Heart right ventricle (tissue), 16 donors: ENCODE results near the gene MEIOB. TPM values are rescaled to one million over a fixed set of nuclear protein-coding genes. Genes with fewer than 3 reads are reported as not detected.
"Not testable (repeated sequence)": the region's sequence is repeated elsewhere in the genome, so short reads cannot be mapped to it uniquely, and the experiment has no call there.

Experiments used
- ATAC-seq, 8 donors: fragments of 200-7000 bp; cut with Tn5 transposase; one replicate each; pipeline ENCODE4 v1.9.1; 2020; ENCODE audit warnings: mild to moderate bottlenecking in 8 of 8, moderate library complexity in 8 of 8, moderate number of reproducible peaks in 1 of 8
- DNase-seq, 2 donors: peaks; one replicate each; pipeline ENCODE4 v3.0.0-alpha.2; 2020
- H3K27ac ChIP-seq, 10 donors: fragments of 200-600 bp; sonication (generic) in 2 of 10; one replicate each; pipeline versions ENCODE4 v1.5.0 to v1.8.0; 2020 to 2022; ENCODE audit warnings: mild to moderate bottlenecking in 3 of 10
- H3K27me3 ChIP-seq, 7 donors: fragments of 200-600 bp; one replicate each; pipeline ENCODE4 v1.8.0; 2021 to 2022; ENCODE audit warnings: mild to moderate bottlenecking in 2 of 7
- H3K36me3 ChIP-seq, 9 donors: fragments of 200-600 bp; sonication (generic) in 1 of 9; one replicate each; pipeline versions ENCODE4 v1.5.0 to v1.8.0; 2020 to 2022; ENCODE audit warnings: mild to moderate bottlenecking in 2 of 9
- H3K4me1 ChIP-seq, 9 donors: fragments of 200-600 bp; sonication (generic) in 1 of 9; one replicate each; pipeline versions ENCODE4 v1.5.0 to v1.8.0; 2020 to 2022; ENCODE audit warnings: mild to moderate bottlenecking in 4 of 9
- H3K4me3 ChIP-seq, 10 donors: fragments of 200-600 bp; sonication (generic) in 2 of 10; one replicate each; pipeline versions ENCODE4 v1.5.0 to v1.8.0; 2020 to 2022; ENCODE audit warnings: mild to moderate bottlenecking in 7 of 10, moderate library complexity in 2 of 10
- H3K9me3 ChIP-seq, 11 donors: fragments of 200-600 bp in 10 of 11; sonication (generic) in 2 of 11; one replicate each; pipeline versions ENCODE4 v1.5.0 to v1.8.0; 2013 to 2022; ENCODE audit warnings: mild to moderate bottlenecking in 2 of 11, control low read depth in 1 of 11, moderate library complexity in 1 of 11
- WGBS, 2 donors: extraction: QIAGEN DNeasy Blood & Tissue Kit; methylation state at CpG; one replicate each; pipeline ENCODE4 v1.1.7; 2013; ENCODE audit warnings: inconsistent platforms in 1 of 2; 5-methylcytosine and 5-hydroxymethylcytosine counted together
- intact Hi-C, 10 donors: fragments of 100-400 bp; cut with DNase I; formaldehyde crosslinking; loops; one replicate each; pipeline versions ENCODE4 v1.11.1 to v1.14.2; 2022
- polyA plus RNA-seq, 2 donors: library from polyadenylated mRNA; stranded (reverse); fragments of 200-250 nt; gene quantifications; one replicate each; pipeline ENCODE4 v1.2.3, GENCODE V29; 2013
- total RNA-seq, 10 donors: library from RNA; stranded (reverse); fragmentation: NEBNext Ultra II Directional in 3 of 10; extraction: Animal tissue kit (Norgen Biotek cat#: 25700) in 3 of 10; gene quantifications; one replicate each; pipeline versions ENCODE4 v1.2.1 to v1.2.4, GENCODE V29; 2021 to 2023
- TF ChIP-seq, protein P1 (sequence below), 9 donors: fragments of 200-600 bp; sonication (generic) in 2 of 9; IDR thresholded peaks; one replicate each; pipeline versions ENCODE4 v1.5.0 to v1.8.0; 2021 to 2022; ENCODE audit warnings: antibody characterized with exemption in 9 of 9, mild to moderate bottlenecking in 5 of 9, moderate library complexity in 1 of 9
- donor health status: Arrhythmogenic right ventricular cardiomyopathy.
- donor health status: ischemic (EF 13 %, LVEDD 7.1; RV severe dilation, severe dysfunction).
- donor health status: healthy with polysubstance abuse.
- donor health status: DM: no; HTN: yes; CAD: no.
- donor health status: DM: no; HTN: no; CAD: no.
- donor health status: ischemic (EF 25% LVEDD 6.9; RV normal size, moderate dysfunction).
- donor health status: ischemic (EF 25% LVEDD 5.7; RV mildly dilated, moderate dysfunction).
- donor health status: healthy.
- donor health status: DM: yes; HTN: yes; CAD: no.
- donor health status: Ischemic cardiomyopathy.
- donor health status: ischemic (EF 35%, LVEDD 5.7; RV mildly dilated, moderate dysfunction).
- donor health status: nonischemic (EF 11% LVEDD 7.7; RV severe dilation, severe dysfunction).
- donor health status: DM: yes; HTN: yes; CAD: no.
- donor health status: PGD.
- donor health status: ischemic (EF 29% LVEDD 5.4; RV normal size, mild dysfunction).
- donor health status: nonischemic (EF 23%, LVEDD 6.1; RV moderate dilation, normal function).

Gene MEIOB
- total and polyA plus RNA-seq, 12 donors = not detected

DNA sequence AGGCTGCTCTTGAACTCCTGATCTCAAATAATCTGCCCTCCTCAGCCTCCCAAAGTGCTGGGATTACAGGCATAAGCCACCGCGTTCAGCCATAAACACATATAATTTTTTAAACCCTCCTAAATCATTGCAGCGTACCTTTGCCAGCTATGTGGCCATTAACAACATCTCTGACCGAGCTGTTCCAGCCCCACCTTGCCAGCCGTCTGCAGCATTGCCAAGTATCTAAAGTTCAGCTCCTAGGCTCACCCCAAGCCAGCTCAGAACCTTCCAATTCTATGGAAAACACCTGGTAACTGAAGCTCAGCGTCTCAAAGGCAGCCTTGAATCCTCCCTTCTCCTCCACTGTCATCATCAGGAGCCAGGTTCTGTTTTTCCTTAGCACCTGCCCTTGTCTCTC is 5.1 kb upstream of the MEIOB start:
- DNase-seq = no peak
- 55 to 58% methylated on average over 6 of the region's 6 CpGs for WGBS, 2 donors
- TF ChIP-seq, protein P1, sequence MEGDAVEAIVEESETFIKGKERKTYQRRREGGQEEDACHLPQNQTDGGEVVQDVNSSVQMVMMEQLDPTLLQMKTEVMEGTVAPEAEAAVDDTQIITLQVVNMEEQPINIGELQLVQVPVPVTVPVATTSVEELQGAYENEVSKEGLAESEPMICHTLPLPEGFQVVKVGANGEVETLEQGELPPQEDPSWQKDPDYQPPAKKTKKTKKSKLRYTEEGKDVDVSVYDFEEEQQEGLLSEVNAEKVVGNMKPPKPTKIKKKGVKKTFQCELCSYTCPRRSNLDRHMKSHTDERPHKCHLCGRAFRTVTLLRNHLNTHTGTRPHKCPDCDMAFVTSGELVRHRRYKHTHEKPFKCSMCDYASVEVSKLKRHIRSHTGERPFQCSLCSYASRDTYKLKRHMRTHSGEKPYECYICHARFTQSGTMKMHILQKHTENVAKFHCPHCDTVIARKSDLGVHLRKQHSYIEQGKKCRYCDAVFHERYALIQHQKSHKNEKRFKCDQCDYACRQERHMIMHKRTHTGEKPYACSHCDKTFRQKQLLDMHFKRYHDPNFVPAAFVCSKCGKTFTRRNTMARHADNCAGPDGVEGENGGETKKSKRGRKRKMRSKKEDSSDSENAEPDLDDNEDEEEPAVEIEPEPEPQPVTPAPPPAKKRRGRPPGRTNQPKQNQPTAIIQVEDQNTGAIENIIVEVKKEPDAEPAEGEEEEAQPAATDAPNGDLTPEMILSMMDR (IDR thresholded peaks at IDR 0.05) = no peak
- Histone ChIP-seq H3K4me1 (peaks cover 0 to 4% (median 0%) of the 10 kb centered on the region in 9 donors), H3K27me3 (peaks cover 3 to 94% (median 72%) of the 10 kb centered on the region in 7 donors), H3K4me3 (no peak overlapping the region), H3K27ac (no peak overlapping the region), H3K9me3 (no peaks in the 10 kb centered on the region), H3K36me3 (no peaks in the 10 kb centered on the region)
- no peak for ATAC-seq
- intact Hi-C loops = no loop called here

DNA sequence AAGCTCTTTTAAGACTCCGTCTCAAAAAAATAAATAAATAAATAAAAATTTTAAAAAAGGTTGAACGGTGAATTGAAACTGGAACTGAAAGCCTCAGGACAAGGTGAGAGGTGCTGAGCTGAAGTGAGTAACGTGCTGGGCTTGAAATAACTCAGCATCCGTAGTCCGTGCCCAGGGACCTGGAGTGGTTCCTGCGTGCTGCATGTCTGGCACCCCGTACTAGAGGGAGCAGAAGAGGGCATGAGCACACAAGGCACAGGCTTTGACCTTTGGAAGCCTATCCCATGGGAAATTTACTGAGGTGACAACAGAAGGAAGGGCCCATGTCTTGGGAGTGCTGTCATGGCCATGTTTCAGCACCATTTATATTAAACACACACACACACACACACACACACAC is 4.5 kb upstream of the MEIOB start:
- H3K9me3 ChIP-seq = no peaks in the 10 kb centered on the region
- no peak overlapping the region for H3K4me3 ChIP-seq
- no peaks in the 10 kb centered on the region for H3K36me3 ChIP-seq
- WGBS, 2 donors = 70 to 76% methylated on average over 7 of the region's 7 CpGs
- intact Hi-C loops = no loop called here
- peaks cover 0 to 4% (median 0%) of the 10 kb centered on the region in 9 donors for H3K4me1 ChIP-seq
- ATAC-seq (no peak), DNase-seq (no peak)
- H3K27ac ChIP-seq = no peak overlapping the region
- H3K27me3 ChIP-seq = peaks cover 7 to 96% (median 72%) of the 10 kb centered on the region in 7 donors
- TF ChIP-seq, protein P1 (IDR thresholded peaks at IDR 0.05) = no peak

DNA sequence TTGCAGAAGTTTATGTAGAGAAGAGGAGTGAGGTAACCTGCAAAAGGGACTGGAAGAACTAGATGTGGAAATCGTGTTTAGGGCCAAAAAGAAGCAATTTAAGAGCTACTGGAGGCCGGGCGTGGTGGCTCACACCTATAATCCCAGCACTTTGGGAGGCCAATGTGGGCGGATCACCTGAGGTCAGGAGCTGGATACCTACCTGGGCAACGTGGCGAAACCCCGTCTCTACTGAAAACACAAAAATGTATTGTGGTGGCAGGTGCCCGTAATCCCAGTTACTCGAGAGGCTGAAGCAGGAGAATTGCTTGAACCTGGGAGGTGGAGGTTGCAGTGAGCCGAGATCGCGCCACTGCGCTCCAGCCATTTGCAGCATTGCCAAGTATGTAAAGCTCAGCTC is 4.1 kb upstream of the MEIOB start:
- H3K27ac ChIP-seq, H3K4me3 ChIP-seq, H3K36me3 ChIP-seq, intact Hi-C loops, DNase-seq, ATAC-seq, H3K4me1 ChIP-seq, H3K9me3 ChIP-seq: not testable (repeated sequence)
- 87 to 90% methylated on average over 13 of the region's 13 CpGs for WGBS, 2 donors
- H3K27me3 ChIP-seq = peaks cover 7 to 94% (median 71%) of the 10 kb centered on the region in 7 donors

DNA sequence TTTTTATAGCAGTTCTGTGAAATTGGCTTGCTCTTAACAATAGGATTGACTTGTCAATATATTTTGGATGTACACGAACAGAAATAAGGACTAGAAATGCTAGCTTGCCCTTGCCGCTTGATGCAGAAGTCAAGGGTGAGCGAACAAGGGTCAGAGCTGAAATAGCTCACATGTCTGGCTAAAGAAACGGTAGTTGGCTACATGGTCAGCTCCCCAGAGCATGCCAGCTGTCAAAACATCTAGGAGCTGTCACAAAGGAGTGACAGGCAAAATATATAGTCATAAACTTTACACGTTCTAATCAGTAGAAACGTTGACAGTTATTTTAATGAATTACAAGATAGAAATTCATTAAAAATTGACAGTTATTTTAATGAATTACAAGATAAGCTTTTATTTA is 2.9 kb upstream of the MEIOB start:
- DNase-seq (no peak), ATAC-seq (no peak)
- H3K9me3 ChIP-seq = no peaks in the 10 kb centered on the region
- H3K4me3 ChIP-seq = no peak overlapping the region
- TF ChIP-seq, protein P1 (IDR thresholded peaks at IDR 0.05) = no peak
- H3K4me1 ChIP-seq = peaks cover 0 to 4% (median 0%) of the 10 kb centered on the region in 9 donors
- H3K27ac ChIP-seq = no peak overlapping the region
- H3K36me3 ChIP-seq = no peaks in the 10 kb centered on the region
- 48 to 52% methylated on average over 6 of the region's 6 CpGs for WGBS, 2 donors
- intact Hi-C loops = no loop called here
- peaks cover 7 to 87% (median 67%) of the 10 kb centered on the region in 7 donors for H3K27me3 ChIP-seq

DNA sequence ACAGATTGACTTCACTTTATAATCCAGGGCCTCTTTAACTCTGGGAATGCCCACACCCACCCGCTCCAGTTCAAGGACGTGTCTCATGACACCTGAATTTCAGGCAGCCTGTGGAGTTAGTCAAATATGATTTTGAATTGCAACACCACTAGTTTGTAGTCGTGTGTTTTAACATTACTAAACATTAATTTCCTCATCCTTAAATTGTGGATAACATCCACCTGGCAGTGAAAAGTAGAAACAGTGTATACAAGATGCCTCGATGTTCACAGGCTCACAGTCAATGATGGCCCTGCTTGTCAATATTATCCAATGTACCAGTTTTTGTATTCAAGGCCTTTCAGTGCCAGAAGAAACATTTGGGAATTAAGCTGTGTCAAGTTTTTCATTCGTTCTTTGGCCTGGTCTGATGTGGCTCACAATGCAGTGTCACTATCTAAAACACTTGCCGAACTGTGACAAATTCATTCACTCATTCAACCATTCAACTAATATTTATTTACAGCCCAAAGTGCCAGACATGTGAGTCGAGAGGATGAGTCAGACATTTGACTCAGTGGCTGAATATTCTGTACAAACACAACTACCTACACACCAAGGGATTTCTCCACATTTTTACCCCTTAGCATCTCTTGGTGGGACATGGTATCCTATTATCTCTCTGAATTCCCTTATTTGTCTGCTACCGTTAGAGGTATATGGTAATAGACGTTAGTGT is 1.4 kb downstream of the MEIOB start:
- WGBS, 2 donors = 61 to 62% methylated on average over 9 of the region's 9 CpGs
- no peak overlapping the region for H3K4me3 ChIP-seq
- DNase-seq = no peak
- TF ChIP-seq, protein P1 (IDR thresholded peaks at IDR 0.05) = no peak
- H3K27me3 ChIP-seq = peaks cover 7 to 83% (median 33%) of the 10 kb centered on the region in 7 donors
- ATAC-seq = no peak
- H3K9me3 ChIP-seq = no peaks in the 10 kb centered on the region
- H3K27ac ChIP-seq = no peak overlapping the region
- intact Hi-C loops = no loop called here
- peaks cover 0 to 4% (median 0%) of the 10 kb centered on the region in 9 donors for H3K4me1 ChIP-seq
- H3K36me3 ChIP-seq = no peaks in the 10 kb centered on the region
